ENCODE measurements around the gene SFTPB.
A peak's percentile ranks its signal among the peaks of the same experiment; 100 is the strongest.

Gene SFTPB

GRCh38 chr2:85649201-85650190 lies 18.5 kb downstream of the SFTPB start:
- TF ChIP-seq CTCF (IDR thresholded peaks at IDR 0.05; ENCODE audit: low read depth, low read length, missing control alignments) = no peak
- DNase-seq (ENCODE audit: low read depth) = no peak

GRCh38 chr2:85648619-85649018 lies 19.4 kb downstream of the SFTPB start:
- DNase-seq (ENCODE audit: low read depth) = no peak
- H3K4me3 ChIP-seq (ENCODE audit: low read depth, low read length) = no peak overlapping the region
- peak; percentile 57 for TF ChIP-seq CTCF (IDR thresholded peaks at IDR 0.05; ENCODE audit: low read depth, low read length, missing control alignments)

More at GRCh38 chr2:85649201-85650190, 18.5 kb downstream of the SFTPB start:
- no peak overlapping the region for H3K4me3 ChIP-seq (ENCODE audit: low read depth, low read length)

GRCh38 chr2:85647823-85648526 lies 20.0 kb downstream of the SFTPB start:
- H3K4me3 ChIP-seq (ENCODE audit: low read depth, low read length) = no peak overlapping the region
- peak; percentile 10 for DNase-seq (ENCODE audit: low read depth)
- no peak for TF ChIP-seq CTCF (IDR thresholded peaks at IDR 0.05; ENCODE audit: low read depth, low read length, missing control alignments)

- no peak for DNase-seq (ENCODE audit: low read depth)
- TF ChIP-seq CTCF (IDR thresholded peaks at IDR 0.05; ENCODE audit: low read depth, low read length, missing control alignments) = no peak
- no peak overlapping the region for H3K4me3 ChIP-seq (ENCODE audit: low read depth, low read length)
These were observed 21.8 kb downstream of the SFTPB start for GRCh38 chr2:85646166-85646565.

- no peak for TF ChIP-seq CTCF (IDR thresholded peaks at IDR 0.05; ENCODE audit: low read depth, low read length, missing control alignments)
- DNase-seq (ENCODE audit: low read depth) = no peak
- H3K4me3 ChIP-seq (ENCODE audit: low read depth, low read length) = no peak overlapping the region
These were observed 23.1 kb downstream of the SFTPB start for GRCh38 chr2:85644909-85645308.

- H3K4me3 ChIP-seq (ENCODE audit: low read depth, low read length) = no peak overlapping the region
- no peak for TF ChIP-seq CTCF (IDR thresholded peaks at IDR 0.05; ENCODE audit: low read depth, low read length, missing control alignments)
- DNase-seq (ENCODE audit: low read depth) = no peak
These were observed 25.3 kb downstream of the SFTPB start for GRCh38 chr2:85642725-85643124.
